ENCODE measurements around the gene NR1I2.

NR1I2 gene

DNA sequence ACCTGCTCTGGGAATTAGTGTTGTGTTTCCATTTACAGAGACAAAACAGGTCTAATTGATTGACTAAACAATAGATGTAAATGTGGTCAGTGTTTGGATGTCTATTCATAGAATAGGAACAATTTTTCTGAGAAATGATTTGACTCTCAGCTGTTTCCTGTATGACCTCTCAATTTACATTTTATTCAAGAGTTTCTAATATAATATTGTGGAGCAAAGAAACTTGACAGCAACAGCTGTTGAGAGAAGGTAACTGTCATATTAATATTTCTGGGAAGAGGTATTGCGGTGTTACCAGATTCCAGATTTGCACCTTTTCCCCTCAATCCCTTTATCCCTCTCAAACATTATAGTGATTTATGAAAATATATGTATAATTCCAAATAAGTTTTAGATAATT is 3.7 kb upstream of the NR1I2 start:
- intact Hi-C loops (cut with DNase I), result no loop called here
- no peak for DNase-seq

DNA sequence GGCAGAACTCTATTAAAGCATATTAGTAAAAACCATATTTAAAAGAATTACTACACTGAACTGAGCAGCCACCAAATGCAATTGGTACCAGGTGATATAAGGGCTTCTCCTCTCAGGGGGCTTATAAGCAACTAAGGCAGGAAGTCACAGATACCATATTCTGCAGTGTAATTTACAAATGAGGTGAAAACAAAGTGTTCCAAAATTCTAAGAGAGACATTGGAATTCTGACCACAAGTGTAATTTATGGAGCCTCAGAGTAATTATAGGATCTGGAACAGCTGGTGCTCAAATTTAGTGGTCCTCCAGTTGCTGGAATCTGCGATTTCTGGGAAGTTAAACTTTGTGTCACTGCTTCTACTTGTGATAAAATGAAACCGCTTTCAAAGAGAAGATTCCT is 3.1 kb upstream of the NR1I2 start:
- intact Hi-C loops (cut with DNase I), result no loop called here
- DNase-seq, result no peak

DNA sequence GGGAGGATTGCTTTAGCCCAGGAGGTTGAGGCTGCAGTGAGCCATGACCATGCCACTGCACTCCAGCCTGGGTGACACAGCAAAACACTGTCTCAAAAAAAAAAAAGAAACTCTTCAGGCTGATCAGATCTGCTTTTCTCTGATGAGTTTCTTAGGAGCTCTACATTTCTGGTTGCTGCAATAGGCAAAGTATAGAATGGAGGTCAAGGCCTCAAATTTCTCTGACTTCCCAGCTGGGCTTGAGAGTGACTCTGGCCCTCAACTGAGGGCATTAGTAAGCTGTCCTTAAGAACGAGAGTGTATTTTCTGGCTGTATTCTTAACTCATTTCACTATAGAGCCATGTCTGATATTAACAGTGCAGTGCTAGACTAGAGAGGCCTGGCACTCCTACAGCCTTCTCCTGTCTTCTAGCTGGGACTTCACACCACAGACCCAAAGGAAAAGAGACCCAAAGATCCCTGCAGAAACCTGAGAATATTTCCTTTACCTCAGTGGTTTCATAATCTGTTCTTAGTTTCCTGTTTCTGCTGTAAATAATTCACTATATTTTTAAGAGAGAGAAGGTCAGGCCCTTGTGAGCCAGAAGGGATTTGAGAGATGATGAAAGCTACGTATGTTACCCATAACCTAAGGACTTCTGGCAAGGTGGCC is 2.0 kb upstream of the NR1I2 start:
- DNase-seq, result no peak
- intact Hi-C loops (cut with DNase I), result no loop called here

DNA sequence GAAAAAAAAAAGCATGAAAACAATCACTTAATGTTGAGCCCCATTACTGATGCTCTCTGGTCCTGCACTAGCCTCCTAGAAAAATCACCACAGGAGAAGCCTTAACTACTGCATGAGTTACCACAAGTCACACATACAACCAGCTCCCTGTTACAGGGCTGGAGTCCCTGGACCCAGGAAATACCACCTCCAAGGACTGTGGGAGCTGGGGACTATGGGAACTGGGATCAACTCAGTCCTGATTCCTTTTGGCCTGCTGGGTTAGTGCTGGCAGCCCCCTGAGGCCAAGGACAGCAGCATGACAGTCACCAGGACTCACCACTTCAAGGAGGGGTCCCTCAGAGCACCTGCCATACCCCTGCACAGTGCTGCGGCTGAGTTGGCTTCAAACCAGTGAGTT is 559 bp downstream of the NR1I2 start:
- intact Hi-C loops (cut with DNase I), result no loop called here
- no peak for DNase-seq

DNA sequence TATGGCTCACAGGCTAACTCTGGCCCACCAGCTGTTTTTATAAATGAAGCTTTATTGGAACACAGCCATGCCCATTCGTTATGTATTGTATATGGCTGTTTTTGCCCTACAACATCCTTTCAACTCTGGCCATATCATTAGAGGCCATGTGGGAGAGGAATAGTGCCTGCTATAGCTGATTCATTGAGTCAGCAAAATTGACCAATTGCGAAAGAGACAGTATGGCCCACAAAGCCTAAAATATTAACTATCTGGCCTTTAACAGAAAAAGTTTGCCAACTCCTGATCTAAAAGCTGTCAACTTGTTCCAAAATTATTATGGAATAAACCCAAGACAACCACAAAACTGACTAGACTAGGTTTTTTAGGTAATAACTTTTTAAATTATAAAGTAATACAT is 1.4 kb downstream of the NR1I2 start:
- DNase-seq, result no peak

DNA sequence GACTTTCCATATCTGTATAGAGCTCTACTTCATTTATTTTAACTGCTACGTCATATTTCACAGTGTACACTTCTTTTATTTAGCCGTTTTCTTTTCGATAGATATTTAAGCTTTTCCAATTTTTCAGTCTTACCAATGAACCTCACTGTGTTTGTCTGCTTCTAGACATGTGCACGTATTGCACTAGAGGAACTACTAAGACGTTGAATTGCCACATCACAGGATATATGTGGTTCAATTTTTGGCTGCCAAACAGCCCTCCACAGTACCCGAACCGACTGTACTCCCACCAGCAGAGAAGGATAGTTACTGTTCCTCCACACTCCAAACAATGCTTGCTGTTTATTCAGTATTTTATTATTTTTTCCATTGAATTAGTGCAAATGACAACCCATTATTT is 2.0 kb downstream of the NR1I2 start:
- DNase-seq, result no peak
- intact Hi-C loops (cut with DNase I), result no loop called here

More for the DNA sequence above, 1.4 kb downstream of the NR1I2 start:
- intact Hi-C loops (cut with DNase I), result no loop called here

DNA sequence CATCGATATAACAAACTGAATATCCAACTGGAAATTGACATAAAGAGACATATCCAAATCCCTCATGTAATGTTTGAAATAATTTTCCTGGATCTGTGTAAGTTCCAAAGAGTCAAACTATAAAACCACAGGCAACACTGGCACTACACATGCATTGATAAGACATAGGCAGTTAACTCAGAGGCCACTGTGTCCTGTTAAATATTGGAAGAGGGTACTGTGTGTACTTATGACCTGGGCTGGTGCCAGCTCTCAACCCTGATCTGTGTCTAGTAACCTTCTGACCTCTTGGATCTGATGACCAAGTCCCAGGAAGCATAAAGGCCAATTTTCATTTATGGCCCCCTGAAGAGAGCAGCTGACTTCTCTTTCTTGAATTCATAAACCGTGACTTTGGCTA is 4.5 kb downstream of the NR1I2 start:
- no peak for DNase-seq
- intact Hi-C loops (cut with DNase I), result no loop called here

DNA sequence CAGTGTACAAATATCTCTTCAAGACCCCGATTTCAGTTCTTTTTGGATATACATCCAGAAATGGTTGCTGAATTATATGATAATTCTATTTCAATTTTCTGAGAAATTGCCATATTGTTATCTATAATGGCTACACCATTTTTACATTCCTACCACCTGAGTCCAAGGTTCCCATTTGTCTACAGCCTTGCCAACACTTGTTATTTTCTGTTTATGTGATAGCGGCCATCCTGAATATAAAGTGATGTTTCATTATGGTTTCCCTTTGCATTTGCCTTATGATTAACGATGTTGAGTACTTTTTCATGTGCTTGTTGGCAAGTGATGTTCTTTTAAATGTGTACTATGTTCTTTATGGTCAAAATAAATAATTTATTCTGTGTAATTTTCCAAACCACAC is 8.5 kb downstream of the NR1I2 start:
- DNase-seq, result no peak
- intact Hi-C loops (cut with DNase I), result no loop called here

DNA sequence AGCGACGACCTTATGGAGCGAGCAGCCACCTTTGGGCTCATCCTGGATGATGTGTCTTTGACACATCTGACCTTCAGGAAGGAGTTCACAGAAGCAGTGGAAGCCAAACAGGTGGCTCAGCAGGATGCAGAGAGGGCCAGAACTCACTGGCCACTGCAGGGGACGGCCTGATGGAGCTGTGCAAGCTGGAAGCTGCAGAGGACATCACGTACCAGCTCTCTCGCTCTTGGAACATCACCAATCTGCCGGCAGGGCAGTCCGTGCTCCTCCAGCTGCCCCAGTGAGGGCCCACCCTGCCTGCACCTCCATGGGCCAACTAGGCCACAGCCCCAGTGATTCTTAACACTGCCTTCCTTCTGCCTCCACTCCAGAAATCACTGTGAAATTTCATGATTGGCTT is 10.4 kb downstream of the NR1I2 start:
- peak in 1 of 10 donors; percentile 57 for DNase-seq
- intact Hi-C loops (cut with DNase I), result no loop called here

DNA sequence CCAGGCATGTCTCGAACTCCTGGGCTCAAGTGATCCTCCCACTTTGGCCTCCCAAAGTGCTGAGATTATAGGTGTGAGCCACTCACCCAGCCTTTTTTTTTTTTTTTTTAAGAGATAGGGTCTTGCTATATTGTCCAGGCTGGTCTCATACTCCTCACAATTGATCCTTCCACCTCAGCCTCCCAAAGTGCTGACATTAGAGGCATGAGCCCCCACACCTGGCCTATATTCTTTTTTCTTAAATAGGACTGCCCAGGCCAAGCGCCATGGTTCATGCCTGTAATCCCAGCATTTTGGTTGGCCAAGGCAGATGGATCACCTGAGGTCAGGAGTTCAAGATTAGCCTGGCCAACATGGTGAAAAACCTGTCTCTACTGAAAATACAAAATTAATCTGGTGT is 12.5 kb downstream of the NR1I2 start:
- intact Hi-C loops (cut with DNase I), result no loop called here

DNA sequence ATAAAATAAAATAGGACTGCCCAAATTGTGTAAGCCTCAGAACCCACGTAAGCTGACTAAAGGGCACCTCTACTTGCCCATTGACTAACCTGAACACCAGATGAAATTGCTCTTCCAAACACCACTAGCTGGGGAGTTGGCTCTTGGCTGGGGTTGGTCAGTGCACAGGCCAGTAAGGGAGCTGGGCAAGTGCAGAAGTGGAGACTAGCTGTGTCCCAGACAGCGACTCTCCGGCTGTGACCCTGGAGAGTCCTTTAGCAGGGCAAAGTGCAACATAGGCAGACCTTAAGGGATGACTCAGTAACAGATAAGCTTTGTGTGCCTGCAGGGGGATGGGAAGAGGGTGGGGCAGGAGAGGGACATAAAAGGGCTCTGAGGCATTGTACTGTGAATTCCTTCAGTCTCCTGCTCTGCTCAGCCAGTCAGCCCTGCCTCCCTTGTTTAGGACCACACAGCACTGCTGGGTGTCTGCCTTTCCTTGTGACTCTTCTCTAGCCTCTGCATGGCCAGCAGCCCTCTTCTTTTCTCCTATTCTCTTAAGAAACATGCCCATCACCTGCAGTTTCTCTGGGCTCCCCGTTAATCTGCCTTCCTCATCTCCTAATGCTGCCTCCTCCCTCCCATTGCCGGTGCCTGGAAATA is 13.2 kb downstream of the NR1I2 start:
- DNase-seq, result no peak
- intact Hi-C loops (cut with DNase I), result no loop called here

More for the DNA sequence above, 12.5 kb downstream of the NR1I2 start:
- DNase-seq, result no peak

DNA sequence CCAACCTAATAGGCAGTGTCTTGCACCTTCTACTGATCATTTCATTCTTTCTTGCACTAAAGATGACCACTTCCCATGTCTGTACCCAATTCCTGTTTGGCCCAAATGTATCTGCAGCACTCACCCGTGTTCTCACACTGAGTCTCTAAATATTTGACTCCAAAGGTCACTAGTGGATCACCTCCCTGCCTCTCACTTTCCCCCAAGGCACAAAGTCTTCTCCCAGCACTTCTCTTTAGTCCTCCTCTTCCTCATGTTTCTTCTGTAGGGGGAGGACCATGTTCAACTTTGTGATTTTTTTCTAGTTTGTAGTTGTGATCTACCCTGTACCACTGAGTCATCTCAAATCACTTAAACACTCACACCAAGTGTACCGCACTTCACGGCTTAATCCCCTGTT is 13.9 kb downstream of the NR1I2 start:
- no peak for DNase-seq
- intact Hi-C loops (cut with DNase I), result no loop called here

DNA sequence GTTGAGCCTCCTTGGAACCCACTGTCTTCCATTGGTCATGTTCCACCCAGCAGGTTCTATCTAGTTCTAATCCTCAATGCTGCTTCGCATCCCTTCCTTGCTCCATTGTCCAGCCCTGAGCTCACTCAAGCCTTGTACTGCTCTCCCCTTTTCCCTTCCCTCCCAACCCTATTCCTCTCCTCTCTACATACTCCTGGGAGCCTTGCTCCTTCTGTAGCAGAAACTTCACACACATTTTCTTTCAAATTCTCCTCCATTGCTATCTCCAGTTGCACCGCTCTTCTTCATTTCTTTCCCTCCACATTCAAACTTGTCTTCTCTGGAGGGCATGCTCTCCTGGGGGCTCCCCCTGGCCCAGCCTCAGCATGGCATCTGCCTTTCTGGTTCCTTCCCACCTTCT is 14.5 kb downstream of the NR1I2 start:
- no peak for DNase-seq
- intact Hi-C loops (cut with DNase I), result no loop called here

DNA sequence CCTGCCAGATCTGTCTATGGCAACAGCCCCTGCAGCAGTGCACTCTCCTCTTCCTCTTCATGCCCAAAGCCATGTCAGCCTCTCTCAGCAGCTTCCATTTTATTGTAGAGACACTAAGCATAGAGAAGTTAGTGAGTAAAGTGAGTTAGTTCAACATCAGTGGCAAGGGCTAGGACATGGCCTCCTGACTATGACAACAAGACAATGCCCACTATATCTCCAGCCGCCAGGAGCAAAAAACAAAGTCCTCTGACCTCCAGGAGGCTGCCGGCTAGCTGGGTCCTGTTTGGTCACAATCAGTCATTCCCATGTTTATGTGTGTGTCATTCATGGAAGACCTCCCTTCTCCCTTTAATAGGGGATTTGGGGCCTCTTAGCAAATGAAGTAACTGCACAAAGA is 14.9 kb downstream of the NR1I2 start:
- no peak for DNase-seq
- intact Hi-C loops (cut with DNase I), result no loop called here

DNA sequence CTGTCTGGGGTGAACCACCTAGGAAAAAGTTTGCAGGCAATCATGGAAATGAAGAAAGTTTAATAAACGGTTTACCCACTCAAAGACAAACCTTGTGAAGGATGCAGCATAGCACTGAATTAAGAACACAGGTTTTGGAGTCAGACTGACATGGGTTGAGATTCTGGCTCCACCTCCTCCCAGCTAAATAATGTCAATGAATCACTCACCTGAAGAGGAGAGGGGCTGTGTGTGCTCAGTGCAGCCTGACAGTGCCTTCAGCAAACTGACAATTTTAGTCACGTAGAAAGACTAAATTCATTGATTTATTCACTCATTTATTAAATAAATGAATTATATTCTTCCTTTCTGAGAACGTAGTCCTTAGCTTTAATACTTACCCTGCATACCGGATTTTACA is 18.9 kb downstream of the NR1I2 start:
- intact Hi-C loops (cut with DNase I), result no loop called here
- no peak for DNase-seq

DNA sequence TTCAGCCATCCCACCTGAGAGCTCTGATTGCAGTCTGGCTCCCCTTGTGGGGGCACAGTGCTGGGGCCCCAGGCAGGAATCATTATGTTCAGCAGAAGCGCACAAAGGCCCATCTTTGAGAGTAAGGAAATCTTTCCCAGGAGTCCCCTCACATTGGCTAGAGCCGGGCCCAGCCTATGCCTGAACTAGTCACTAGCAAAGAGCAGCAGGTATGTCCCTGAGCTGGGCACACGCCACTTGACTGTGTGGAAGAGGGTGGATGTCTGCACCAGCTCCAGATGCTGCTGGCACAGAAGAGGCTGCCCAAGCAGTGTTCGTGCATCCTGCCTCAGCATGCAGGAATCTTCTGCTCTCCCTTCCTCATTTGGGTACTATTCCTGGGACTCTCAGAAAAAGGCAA is 26.3 kb downstream of the NR1I2 start:
- intact Hi-C loops (cut with DNase I), result no loop called here
- no peak for DNase-seq

DNA sequence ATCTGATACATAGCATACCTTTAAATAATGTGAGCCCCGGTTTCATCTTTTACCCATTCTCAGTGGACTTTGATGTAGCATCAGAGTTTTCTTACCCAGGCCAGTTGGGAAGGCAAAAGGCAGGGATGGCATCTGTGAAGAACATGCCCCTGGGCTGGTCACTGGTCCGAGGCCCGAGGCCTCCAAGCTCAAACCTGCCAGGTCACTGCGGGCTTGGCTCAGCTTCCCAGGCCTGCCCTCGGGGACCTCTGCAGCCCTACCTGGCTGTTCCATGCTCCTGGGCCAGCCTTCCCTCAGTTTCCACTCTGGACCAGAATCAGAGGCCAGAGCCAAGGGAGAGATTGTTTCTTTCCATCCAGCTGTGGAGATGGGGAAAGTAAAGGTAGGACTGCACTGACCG is 26.9 kb downstream of the NR1I2 start:
- intact Hi-C loops (cut with DNase I), result no loop called here
- no peak for DNase-seq

DNA sequence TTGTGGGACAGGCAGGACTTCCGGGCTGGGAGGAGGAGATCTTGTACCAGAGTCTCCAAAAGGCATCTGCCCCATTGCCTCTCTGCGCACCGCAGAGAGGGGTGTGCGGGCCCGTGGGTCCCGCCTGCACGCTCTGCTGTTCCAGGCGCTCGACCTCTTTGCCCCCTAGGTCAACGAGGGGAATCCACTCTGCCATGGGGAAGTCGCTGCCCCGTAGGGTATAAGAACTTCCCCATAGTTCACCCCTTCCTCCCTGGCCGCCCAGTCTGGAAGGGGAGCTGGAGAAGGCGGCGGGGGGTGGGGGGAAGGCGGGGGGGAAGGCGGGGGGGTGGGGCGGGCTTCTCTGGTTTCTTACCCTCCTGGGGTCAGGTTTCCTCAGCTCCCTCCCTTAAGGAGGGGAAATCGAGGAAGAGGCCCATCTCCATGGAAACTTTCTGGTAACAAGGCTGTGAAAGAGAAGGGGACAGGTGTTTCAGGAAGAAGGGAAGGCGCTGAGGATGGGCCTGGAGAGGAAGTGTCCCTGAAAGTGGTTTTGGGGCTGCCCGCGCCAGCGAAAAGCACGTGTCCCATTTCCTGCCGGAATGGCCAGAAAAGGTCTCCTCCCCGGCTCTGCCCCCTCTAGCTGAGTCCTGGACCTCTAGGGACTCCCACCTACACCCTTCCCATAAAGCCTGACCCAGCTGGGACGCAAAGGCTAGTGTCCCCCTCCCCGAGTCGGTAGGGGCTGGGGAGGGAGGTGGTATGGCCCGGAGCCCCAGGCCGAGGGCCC is 27.5 kb downstream of the NR1I2 start:
- no peak for DNase-seq
- intact Hi-C loops (cut with DNase I), result no loop called here

DNA sequence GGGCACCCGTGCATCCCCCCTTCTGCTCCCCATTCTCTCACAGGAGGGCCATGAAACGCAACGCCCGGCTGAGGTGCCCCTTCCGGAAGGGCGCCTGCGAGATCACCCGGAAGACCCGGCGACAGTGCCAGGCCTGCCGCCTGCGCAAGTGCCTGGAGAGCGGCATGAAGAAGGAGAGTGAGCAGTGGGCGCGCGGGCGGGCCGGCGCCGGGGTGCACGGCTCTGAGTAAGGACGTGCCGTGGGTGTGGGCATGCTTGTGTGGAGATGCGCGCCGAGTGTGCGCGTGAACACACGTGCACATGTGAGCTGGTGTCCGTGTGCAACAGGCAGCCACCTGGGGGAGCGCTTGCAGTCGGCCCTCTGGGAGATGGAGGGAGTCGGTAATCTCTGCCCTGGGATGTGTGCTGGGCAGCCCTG is 28.1 kb downstream of the NR1I2 start:
- peak in 7 of 10 donors; percentile 24 to 89 (median 54) for DNase-seq
- intact Hi-C loops (cut with DNase I), result no loop called here

DNA sequence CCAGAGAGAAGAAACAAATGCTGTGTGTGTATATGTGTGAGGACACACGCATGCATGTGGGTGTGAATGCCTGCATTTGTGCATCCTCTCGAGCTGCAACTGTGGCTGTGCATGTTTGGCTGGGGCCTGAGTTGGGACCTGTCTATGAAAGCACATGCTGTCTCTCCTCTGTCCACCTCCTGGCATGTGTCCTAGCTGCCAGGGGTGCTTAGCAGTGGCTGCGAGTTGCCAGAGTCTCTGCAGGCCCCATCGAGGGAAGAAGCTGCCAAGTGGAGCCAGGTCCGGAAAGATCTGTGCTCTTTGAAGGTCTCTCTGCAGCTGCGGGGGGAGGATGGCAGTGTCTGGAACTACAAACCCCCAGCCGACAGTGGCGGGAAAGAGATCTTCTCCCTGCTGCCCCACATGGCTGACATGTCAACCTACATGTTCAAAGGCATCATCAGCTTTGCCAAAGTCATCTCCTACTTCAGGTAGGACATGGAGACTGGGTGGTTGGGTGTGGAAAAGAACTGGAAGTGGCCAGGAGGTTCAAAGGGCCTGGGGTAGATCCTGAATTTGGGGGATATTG is 30.7 kb downstream of the NR1I2 start:
- intact Hi-C loops (cut with DNase I), result no loop called here
- no peak for DNase-seq

DNA sequence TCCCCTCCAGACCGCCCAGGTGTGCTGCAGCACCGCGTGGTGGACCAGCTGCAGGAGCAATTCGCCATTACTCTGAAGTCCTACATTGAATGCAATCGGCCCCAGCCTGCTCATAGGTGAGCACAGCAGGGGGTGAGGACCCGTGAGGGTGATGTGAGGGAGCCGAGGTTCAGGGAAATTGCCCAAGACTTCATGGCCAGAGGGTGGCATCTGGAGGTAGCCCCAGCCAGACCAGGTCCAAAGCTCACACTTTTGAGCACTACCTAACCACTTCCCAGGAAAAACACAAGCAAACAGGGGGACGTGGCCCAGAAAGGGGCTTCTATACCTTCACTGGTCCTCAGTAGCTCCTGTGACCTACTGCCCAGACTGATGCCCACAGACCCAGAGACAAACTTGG is 33.8 kb downstream of the NR1I2 start:
- intact Hi-C loops (cut with DNase I), result no loop called here
- DNase-seq, result no peak

DNA sequence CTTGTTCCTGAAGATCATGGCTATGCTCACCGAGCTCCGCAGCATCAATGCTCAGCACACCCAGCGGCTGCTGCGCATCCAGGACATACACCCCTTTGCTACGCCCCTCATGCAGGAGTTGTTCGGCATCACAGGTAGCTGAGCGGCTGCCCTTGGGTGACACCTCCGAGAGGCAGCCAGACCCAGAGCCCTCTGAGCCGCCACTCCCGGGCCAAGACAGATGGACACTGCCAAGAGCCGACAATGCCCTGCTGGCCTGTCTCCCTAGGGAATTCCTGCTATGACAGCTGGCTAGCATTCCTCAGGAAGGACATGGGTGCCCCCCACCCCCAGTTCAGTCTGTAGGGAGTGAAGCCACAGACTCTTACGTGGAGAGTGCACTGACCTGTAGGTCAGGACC is 35.2 kb downstream of the NR1I2 start:
- no peak for DNase-seq
- intact Hi-C loops (cut with DNase I), result no loop called here
